ENCODE data around the gene TRRAP.
A peak's percentile ranks its signal among the peaks of the same experiment; 100 is the strongest.

DNA sequence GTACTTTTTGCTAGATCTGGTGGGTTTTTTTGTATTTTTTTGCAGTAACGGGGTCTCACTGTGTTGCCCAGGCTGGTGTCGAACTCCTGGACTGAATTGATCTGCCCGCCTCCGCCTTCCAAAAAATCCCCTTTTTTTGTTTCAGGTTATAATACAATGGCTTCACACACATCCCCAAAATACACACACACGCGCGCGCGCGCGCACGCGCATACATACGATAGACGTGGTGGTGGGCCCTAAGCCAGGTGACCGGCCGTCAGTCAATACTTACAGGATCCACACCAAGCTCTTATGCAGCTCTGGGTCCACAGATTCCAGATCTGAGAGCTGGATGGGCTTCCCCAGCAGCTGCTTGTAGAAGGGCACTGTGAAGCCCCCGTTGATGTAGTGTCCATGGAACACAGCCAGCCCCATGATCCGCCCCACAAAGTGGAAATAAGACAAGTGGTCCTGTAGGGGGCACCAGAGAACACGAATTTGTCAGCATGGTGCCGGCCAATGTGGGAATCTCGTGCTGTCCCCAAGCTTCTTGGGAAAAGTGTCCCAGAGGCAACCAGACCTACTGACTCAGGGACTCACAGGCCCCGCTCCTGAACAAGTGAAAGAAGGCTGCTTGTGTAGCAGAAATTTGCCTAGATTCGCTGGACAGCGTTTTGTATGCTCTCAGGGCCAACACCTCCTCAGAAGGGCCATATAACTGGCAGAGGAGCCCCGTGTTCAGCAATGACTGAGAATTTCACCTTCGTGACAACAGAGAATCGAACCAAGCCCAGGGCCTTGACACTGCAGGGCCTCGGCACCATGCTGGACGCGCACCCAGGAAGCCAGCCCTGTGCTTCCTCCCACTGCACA lies 162.0 kb downstream of the TRRAP start:
- TF ChIP-seq, protein P1, sequence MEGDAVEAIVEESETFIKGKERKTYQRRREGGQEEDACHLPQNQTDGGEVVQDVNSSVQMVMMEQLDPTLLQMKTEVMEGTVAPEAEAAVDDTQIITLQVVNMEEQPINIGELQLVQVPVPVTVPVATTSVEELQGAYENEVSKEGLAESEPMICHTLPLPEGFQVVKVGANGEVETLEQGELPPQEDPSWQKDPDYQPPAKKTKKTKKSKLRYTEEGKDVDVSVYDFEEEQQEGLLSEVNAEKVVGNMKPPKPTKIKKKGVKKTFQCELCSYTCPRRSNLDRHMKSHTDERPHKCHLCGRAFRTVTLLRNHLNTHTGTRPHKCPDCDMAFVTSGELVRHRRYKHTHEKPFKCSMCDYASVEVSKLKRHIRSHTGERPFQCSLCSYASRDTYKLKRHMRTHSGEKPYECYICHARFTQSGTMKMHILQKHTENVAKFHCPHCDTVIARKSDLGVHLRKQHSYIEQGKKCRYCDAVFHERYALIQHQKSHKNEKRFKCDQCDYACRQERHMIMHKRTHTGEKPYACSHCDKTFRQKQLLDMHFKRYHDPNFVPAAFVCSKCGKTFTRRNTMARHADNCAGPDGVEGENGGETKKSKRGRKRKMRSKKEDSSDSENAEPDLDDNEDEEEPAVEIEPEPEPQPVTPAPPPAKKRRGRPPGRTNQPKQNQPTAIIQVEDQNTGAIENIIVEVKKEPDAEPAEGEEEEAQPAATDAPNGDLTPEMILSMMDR (IDR thresholded peaks at IDR 0.05): peak; percentile 50 to 81 (median 73)
- TF ChIP-seq POLR2A (IDR thresholded peaks at IDR 0.05): no peak

All from vagina (tissue), 2 donors.